ENCODE measurements around the gene BCAN.

The BCAN gene

DNA sequence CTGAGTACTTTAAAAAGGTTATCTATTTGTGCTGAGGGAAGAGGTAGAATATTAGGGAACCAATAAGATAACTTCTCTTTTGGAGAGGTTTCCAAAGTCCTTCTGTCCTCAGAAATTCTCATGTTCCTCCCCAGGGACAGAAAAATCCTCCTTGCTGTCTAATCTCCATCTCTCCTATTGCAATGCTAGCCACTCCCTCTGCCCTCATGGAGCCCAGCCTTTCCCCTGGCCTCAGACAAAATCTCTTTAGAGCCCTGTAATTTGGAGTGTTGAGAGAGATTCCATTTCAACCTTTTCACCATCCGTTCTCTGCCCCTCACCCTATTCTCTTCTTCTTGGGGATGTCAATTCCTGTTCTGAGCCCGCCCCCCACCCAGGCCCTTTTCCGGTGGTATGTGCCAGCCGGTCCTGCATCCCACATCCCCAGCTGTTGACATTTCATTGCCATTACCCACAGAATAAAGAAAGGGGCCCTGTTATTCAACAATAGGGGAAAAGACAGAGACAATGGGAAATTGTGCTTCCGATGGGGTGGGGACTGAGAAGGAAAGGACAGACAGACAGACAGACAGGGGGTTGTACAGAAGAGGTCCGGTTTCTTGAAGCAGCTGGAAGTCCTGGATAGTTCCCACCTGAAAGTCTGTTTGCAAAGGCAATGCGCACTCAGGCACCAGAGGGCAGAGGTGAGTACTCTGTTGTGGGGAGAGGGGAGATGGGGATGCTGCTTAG is 22.9 kb upstream of the BCAN start, which contains the start of gene HAPLN2:
Gene HAPLN2, plus strand, starts transcription at position 563 of the 729 bp plus-strand sequence. CDS start 4,076 bp downstream, outside the sequence.
- Histone ChIP-seq H3K4me3 (ENCODE audit: low read length in 2 of 2) (no peak within 1 kb of the TSS), H3K9ac (ENCODE audit: low read length in 2 of 2) (no peak within 1 kb of the TSS), H3K9me3 (ENCODE audit: control insufficient read depth in 2 of 2, low read length in 2 of 2) (no peaks in the 10 kb centered on the region), H3K27me3 (ENCODE audit: control insufficient read depth in 1 of 2, insufficient read depth in 2 of 2, low read length in 2 of 2) (peaks cover 5 to 13% of the 10 kb centered on the region in 2 donors), H3K36me3 (ENCODE audit: control insufficient read depth in 2 of 2, insufficient read depth in 2 of 2, low read length in 2 of 2) (no peaks in the 10 kb centered on the region), H3K4me1 (ENCODE audit: control insufficient read depth, insufficient read depth, low read length) (peaks cover 29% of the 10 kb centered on the region), H3K27ac (ENCODE audit: low read length) (no peak within 1 kb of the TSS)

DNA sequence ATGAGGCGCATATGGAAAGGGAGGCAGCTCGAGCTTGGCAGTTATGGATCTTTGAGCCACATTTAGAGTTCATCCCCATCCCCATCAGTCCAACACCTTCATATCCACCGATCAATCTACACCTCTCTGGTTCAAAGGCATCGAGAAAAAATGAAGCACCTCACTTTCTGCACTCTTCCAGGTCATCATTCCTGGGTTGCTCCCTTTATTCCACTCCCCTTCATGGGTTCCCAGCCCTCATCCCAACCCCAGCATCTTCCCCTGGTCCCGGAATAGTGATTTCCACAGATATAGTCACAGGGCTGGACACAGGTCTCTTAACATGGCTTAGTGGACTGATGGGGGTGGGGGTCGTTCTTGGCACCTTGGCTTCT is 22.3 kb upstream of the BCAN start:
- H3K36me3 ChIP-seq (ENCODE audit: control insufficient read depth in 2 of 2, insufficient read depth in 2 of 2, low read length in 2 of 2) = no peaks in the 10 kb centered on the region
- H3K9me3 ChIP-seq (ENCODE audit: control insufficient read depth in 2 of 2, low read length in 2 of 2) = no peaks in the 10 kb centered on the region
- peaks cover 11 to 18% of the 10 kb centered on the region in 2 donors for H3K27me3 ChIP-seq (ENCODE audit: control insufficient read depth in 1 of 2, insufficient read depth in 2 of 2, low read length in 2 of 2)
- no peak overlapping the region for H3K9ac ChIP-seq (ENCODE audit: low read length in 2 of 2)
- H3K4me3 ChIP-seq (ENCODE audit: low read length in 2 of 2) = no peak overlapping the region
- H3K4me1 ChIP-seq (ENCODE audit: control insufficient read depth, insufficient read depth, low read length) = peaks cover 32% of the 10 kb centered on the region
- no peak overlapping the region for H3K27ac ChIP-seq (ENCODE audit: low read length)

DNA sequence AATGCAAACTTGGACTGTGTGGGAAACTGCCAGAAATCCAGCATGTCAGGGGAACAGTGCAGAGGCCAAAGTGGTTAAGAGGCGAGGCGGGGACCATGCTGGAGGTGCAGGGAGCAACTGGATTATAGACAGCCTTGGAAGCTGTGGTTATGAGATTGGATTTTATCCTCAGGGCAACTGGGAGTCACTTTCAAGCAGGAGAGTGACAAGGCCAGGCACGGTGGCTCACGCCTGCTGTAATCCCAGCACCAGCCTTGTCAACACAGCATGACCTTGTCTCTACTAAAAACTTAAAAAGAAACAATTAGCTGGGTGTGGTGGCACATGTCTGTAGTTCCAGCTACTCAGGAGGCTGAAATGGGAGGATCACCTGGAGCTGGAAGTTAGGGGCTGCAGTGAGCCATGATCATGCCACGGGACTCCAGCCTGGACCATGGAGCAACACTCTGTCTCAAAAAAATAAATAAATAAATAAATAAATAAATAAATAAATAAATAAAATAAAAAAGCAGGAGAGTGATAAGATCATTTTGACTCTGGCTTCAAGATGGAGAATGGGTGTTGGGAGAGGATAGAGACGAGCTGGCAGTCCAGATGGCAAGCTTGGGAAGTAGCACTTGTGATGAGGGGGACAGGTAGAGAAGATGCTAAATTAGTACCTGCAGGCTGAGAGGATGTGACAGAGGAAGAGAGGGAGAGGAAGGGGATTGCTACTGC is 19.2 kb upstream of the BCAN start:
- H3K9me3 ChIP-seq (ENCODE audit: control insufficient read depth in 2 of 2, low read length in 2 of 2) = no peaks in the 10 kb centered on the region
- no peaks in the 10 kb centered on the region for H3K36me3 ChIP-seq (ENCODE audit: control insufficient read depth in 2 of 2, insufficient read depth in 2 of 2, low read length in 2 of 2)
- H3K4me3 ChIP-seq (ENCODE audit: low read length in 2 of 2) = no peak overlapping the region
- H3K4me1 ChIP-seq (ENCODE audit: control insufficient read depth, insufficient read depth, low read length) = peaks cover 22% of the 10 kb centered on the region
- H3K27me3 ChIP-seq (ENCODE audit: control insufficient read depth in 1 of 2, insufficient read depth in 2 of 2, low read length in 2 of 2) = peaks cover 32 to 40% of the 10 kb centered on the region in 2 donors
- H3K27ac ChIP-seq (ENCODE audit: low read length) = no peak overlapping the region
- H3K9ac ChIP-seq (ENCODE audit: low read length in 2 of 2) = no peak overlapping the region

DNA sequence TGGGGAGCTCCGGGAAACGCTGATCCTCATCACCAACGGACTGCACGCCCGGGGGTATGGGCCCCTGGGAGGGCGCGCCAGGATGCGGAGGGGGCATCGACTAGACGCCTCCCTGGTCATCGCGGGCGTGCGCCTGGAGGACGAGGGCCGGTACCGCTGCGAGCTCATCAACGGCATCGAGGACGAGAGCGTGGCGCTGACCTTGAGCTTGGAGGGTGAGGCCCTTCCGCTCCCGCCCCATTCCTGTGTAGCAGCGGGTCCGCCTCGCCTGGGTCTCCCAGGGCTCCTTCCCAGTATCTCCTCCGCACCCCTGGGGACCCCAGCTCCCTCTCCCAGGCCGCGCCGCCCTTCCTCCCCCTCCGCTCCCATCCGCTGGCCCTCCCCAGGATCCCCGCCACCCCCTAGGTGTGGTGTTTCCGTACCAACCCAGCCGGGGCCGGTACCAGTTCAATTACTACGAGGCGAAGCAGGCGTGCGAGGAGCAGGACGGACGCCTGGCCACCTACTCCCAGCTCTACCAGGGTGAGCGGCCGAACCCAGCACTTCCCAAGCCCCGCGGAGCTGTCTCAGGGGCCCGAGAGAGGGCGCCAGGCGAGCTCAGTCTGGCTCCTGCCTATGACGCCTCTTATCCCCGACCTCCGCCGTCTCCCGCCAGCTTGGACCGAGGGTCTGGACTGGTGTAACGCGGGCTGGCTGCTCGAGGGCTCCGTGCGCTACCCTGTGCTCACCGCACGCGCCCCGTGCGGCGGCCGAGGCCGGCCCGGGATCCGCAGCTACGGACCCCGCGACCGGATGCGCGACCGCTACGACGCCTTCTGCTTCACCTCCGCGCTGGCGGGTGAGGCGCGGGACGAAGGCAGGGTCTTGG is 17.7 kb upstream of the BCAN start:
- Histone ChIP-seq H3K36me3 (ENCODE audit: control insufficient read depth in 2 of 2, insufficient read depth in 2 of 2, low read length in 2 of 2) (no peaks in the 10 kb centered on the region), H3K9me3 (ENCODE audit: control insufficient read depth in 2 of 2, low read length in 2 of 2) (no peaks in the 10 kb centered on the region), H3K9ac (ENCODE audit: low read length in 2 of 2) (no peak overlapping the region), H3K4me1 (ENCODE audit: control insufficient read depth, insufficient read depth, low read length) (peaks cover 22% of the 10 kb centered on the region), H3K27ac (ENCODE audit: low read length) (no peak overlapping the region), H3K4me3 (ENCODE audit: low read length in 2 of 2) (peak overlapping the region; percentile 25 to 70), H3K27me3 (ENCODE audit: control insufficient read depth in 1 of 2, insufficient read depth in 2 of 2, low read length in 2 of 2) (peaks cover 31 to 41% of the 10 kb centered on the region in 2 donors)

DNA sequence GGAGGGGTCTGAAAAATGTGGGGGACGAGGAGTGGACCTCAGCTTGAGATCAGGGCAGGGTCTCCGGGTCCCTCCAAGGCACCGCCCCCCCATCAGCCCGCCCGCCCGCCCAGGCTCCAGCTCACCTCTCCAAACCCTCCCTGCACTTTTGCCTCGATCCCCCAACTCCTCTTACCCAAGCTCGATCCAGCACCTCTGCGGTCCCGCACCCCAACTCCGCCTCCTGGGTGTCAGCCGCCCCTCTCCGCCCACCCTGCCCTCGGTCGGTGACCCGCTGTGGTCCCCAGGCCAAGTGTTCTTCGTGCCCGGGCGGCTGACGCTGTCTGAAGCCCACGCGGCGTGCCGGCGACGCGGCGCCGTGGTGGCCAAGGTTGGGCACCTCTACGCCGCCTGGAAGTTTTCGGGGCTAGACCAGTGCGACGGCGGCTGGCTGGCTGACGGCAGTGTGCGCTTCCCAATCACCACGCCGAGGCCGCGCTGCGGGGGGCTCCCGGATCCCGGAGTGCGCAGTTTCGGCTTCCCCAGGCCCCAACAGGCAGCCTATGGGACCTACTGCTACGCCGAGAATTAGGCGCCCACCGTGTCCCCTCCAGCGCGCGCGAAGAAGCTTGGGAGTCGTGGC is 17.0 kb upstream of the BCAN start:
- Histone ChIP-seq H3K4me1 (ENCODE audit: control insufficient read depth, insufficient read depth, low read length) (peaks cover 22% of the 10 kb centered on the region), H3K9me3 (ENCODE audit: control insufficient read depth in 2 of 2, low read length in 2 of 2) (no peaks in the 10 kb centered on the region), H3K27me3 (ENCODE audit: control insufficient read depth in 1 of 2, insufficient read depth in 2 of 2, low read length in 2 of 2) (peaks cover 27 to 44% of the 10 kb centered on the region in 2 donors), H3K36me3 (ENCODE audit: control insufficient read depth in 2 of 2, insufficient read depth in 2 of 2, low read length in 2 of 2) (no peaks in the 10 kb centered on the region), H3K27ac (ENCODE audit: low read length) (no peak overlapping the region), H3K4me3 (ENCODE audit: low read length in 2 of 2) (peak overlapping the region in 1 of 2 donors; percentile 70), H3K9ac (ENCODE audit: low read length in 2 of 2) (no peak overlapping the region)

DNA sequence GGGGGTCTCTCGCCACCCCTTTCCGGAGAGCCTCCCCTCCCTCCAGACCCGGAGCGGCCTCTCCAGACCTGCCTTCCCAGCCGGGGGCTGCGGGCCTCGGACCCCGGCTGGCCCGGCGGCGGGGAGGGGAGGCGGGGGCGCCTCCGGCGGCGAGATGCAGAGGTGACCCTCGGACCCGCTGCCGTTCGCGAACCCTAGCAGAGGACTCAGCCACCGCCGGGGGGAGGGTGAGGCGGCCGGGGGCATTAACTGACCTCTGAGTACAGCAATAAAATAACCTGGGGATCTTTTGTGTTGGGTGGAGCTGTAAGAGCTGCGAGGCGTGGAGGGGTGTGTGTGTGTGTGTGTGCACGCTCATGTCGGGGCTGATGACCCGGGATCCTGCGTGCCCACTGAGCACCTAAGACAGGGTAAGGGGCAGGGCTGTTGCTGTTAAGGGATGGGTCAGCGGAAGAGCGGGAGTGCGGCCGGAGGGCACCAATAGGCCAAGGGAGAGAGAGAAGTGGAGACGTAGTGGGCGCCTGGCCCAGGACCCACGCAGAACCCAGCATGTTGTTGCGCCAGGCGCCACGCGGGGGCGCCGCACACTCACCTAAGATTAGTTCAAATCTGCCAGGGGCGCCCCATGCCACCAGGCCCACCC is 16.4 kb upstream of the BCAN start:
- no peaks in the 10 kb centered on the region for H3K9me3 ChIP-seq (ENCODE audit: control insufficient read depth in 2 of 2, low read length in 2 of 2)
- peak overlapping the region in 1 of 2 donors; percentile 70 for H3K4me3 ChIP-seq (ENCODE audit: low read length in 2 of 2)
- no peak overlapping the region for H3K9ac ChIP-seq (ENCODE audit: low read length in 2 of 2)
- peaks cover 33 to 44% of the 10 kb centered on the region in 2 donors for H3K27me3 ChIP-seq (ENCODE audit: control insufficient read depth in 1 of 2, insufficient read depth in 2 of 2, low read length in 2 of 2)
- H3K4me1 ChIP-seq (ENCODE audit: control insufficient read depth, insufficient read depth, low read length) = peaks cover 22% of the 10 kb centered on the region
- H3K27ac ChIP-seq (ENCODE audit: low read length) = no peak overlapping the region
- no peaks in the 10 kb centered on the region for H3K36me3 ChIP-seq (ENCODE audit: control insufficient read depth in 2 of 2, insufficient read depth in 2 of 2, low read length in 2 of 2)

DNA sequence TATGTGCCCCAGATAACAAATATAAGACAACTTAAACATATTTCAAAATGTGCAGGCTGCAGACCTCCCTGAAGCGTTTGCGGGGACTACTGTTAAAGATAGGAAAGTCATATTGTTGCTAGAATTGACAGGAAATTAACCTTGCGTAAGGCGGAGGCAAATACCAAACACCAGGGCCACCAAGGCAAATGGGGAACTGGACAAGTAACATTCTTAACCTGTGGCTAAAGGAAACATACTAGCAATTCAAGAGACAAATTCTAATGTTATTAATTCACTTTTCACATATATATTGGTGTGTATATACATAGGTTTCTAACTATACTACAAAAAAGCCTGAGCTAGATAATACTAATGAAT is 15.9 kb upstream of the BCAN start:
- no peaks in the 10 kb centered on the region for H3K9me3 ChIP-seq (ENCODE audit: control insufficient read depth in 2 of 2, low read length in 2 of 2)
- H3K4me1 ChIP-seq (ENCODE audit: control insufficient read depth, insufficient read depth, low read length) = peaks cover 22% of the 10 kb centered on the region
- H3K27ac ChIP-seq (ENCODE audit: low read length) = no peak overlapping the region
- no peak overlapping the region for H3K9ac ChIP-seq (ENCODE audit: low read length in 2 of 2)
- H3K27me3 ChIP-seq (ENCODE audit: control insufficient read depth in 1 of 2, insufficient read depth in 2 of 2, low read length in 2 of 2) = peaks cover 35 to 47% of the 10 kb centered on the region in 2 donors
- H3K36me3 ChIP-seq (ENCODE audit: control insufficient read depth in 2 of 2, insufficient read depth in 2 of 2, low read length in 2 of 2) = no peaks in the 10 kb centered on the region
- H3K4me3 ChIP-seq (ENCODE audit: low read length in 2 of 2) = peak overlapping the region in 1 of 2 donors; percentile 70

DNA sequence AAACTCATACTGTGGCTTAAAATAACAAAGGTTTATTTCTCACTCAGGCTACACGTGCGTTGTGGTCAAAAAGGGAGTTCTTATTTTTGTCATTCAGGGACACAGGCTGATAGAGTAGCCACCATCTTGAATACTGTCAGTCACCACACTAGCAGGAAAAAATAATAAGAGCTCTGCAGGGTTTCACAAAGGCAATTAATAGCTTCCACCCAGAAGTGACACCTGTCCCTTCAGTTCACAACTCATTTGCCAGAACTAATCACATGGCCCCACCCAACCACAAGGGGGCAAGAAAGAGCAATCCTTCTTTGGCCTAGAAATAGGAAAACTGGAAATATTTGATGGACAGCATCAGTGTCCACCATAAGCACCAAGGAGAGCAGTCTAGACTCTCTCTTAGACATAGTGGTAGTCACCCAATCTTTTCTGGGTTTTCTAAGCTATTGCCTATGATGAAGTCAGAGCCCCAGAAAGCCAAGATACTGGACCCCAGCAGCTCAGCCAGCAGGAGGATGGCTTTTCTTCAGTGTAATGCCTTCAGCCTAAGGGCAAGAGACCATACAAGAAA is 14.5 kb upstream of the BCAN start:
- Histone ChIP-seq H3K27me3 (ENCODE audit: control insufficient read depth in 1 of 2, insufficient read depth in 2 of 2, low read length in 2 of 2) (peaks cover 38 to 52% of the 10 kb centered on the region in 2 donors), H3K4me1 (ENCODE audit: control insufficient read depth, insufficient read depth, low read length) (peaks cover 22% of the 10 kb centered on the region), H3K9ac (ENCODE audit: low read length in 2 of 2) (no peak overlapping the region), H3K4me3 (ENCODE audit: low read length in 2 of 2) (no peak overlapping the region), H3K36me3 (ENCODE audit: control insufficient read depth in 2 of 2, insufficient read depth in 2 of 2, low read length in 2 of 2) (no peaks in the 10 kb centered on the region), H3K9me3 (ENCODE audit: control insufficient read depth in 2 of 2, low read length in 2 of 2) (no peaks in the 10 kb centered on the region), H3K27ac (ENCODE audit: low read length) (no peak overlapping the region)

DNA sequence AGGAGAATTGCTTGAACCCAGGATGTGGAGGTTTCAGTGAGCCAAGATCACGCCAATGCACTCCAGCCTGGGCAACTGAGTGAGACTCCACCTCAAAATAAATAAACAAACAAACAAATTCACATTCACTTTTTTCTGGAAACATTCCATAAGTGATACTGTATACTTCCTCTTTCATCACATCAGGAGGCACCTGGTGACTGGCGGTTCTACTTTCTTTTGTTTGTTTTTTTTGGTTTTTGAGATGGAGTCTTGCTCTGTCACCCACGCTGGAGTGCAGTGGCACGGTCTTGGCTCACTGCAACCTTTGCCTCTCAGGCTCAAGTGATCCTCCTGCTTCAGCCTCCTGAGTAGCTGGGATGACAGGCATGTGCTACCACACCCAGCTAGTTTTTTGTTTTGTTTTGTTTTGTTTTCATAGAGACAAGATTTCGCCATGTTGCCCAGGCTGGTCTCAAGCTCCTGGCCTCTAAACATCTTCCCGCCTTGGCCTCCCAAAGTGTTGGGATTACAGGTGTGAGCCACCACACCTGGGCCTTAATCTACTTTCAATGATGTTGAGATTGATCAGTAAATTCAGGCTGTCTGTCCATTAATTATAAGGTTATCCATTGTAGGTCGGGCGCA is 12.0 kb upstream of the BCAN start:
- no peaks in the 10 kb centered on the region for H3K9me3 ChIP-seq (ENCODE audit: control insufficient read depth in 2 of 2, low read length in 2 of 2)
- H3K27ac ChIP-seq (ENCODE audit: low read length) = no peak overlapping the region
- H3K36me3 ChIP-seq (ENCODE audit: control insufficient read depth in 2 of 2, insufficient read depth in 2 of 2, low read length in 2 of 2) = no peaks in the 10 kb centered on the region
- no peak overlapping the region for H3K4me3 ChIP-seq (ENCODE audit: low read length in 2 of 2)
- H3K27me3 ChIP-seq (ENCODE audit: control insufficient read depth in 1 of 2, insufficient read depth in 2 of 2, low read length in 2 of 2) = peaks cover 39 to 54% of the 10 kb centered on the region in 2 donors
- H3K9ac ChIP-seq (ENCODE audit: low read length in 2 of 2) = no peak overlapping the region
- H3K4me1 ChIP-seq (ENCODE audit: control insufficient read depth, insufficient read depth, low read length) = peaks cover 10% of the 10 kb centered on the region

Measured in stomach smooth muscle (tissue), 2 donors.